Neutrophil (primary cell): ENCODE data around the gene POU5F1.

Experiments used
- H3K27ac ChIP-seq: fragments of 200-600 bp; sonication (generic); 2 replicates; pipeline ENCODE4 v1.5.1; 2016; ENCODE audit warnings: mild to moderate bottlenecking, moderate library complexity
- H3K27me3 ChIP-seq: fragments of 200-600 bp; sonication (generic); 2 replicates; pipeline ENCODE4 v1.6.0; 2016; ENCODE audit warnings: mild to moderate bottlenecking
- H3K36me3 ChIP-seq: fragments of 200-600 bp; sonication (generic); 2 replicates; pipeline ENCODE4 v1.5.1; 2017
- H3K4me1 ChIP-seq, 2 experiments: fragments of 200-600 bp in 1 of 2; sonication (generic) in 1 of 2; 1 replicate in 1 of 2; 2 replicates in 1 of 2; pipeline versions ENCODE4 v1.5.1 to v1.6.1; 2013 to 2016; ENCODE audit warnings: low read depth in 1 of 2, low read length in 1 of 2, mild to moderate bottlenecking in 1 of 2, moderate library complexity in 1 of 2; ENCODE audit not compliant: control insufficient read depth in 1 of 2, insufficient read depth in 1 of 2
- H3K4me3 ChIP-seq, 2 experiments: fragments of 200-600 bp in 1 of 2; sonication (generic) in 1 of 2; 1 replicate in 1 of 2; 2 replicates in 1 of 2; pipeline ENCODE4 v1.5.1; 2013 to 2016; ENCODE audit warnings: low read depth in 1 of 2, low read length in 1 of 2, mild to moderate bottlenecking in 1 of 2, moderate library complexity in 1 of 2
- H3K9me3 ChIP-seq: fragments of 200-600 bp; sonication (generic); 2 replicates; pipeline ENCODE4 v1.5.1; 2016
- TF ChIP-seq, protein P1 (sequence below): fragments of 200-600 bp; sonication (generic); IDR thresholded peaks from 2 replicates; pipeline ENCODE4 v1.5.1; 2016; ENCODE audit warnings: antibody characterized with exemption

The POU5F1 gene

DNA sequence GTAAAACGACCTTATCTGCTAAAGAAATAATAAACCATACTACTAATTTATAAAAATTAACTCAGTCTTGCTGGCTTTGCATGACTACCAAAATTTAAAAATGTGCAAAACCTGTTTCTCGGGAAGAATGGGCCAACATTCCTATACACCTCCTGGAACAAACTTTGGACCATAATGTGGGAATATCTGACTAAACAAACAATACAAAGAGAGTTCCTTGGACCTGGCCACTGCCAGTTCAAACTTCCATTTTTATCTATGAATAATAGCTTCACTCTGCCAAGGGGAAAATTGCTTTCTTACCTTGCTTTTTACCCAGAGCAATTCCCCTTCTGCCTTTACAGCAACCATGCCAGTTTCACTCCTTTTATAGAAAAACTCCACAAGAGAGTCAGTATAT lies 38.7 kb upstream of the POU5F1 start:
- H3K27me3 ChIP-seq = no peaks in the 10 kb centered on the region
- H3K36me3 ChIP-seq = peaks cover 29% of the 10 kb centered on the region
- TF ChIP-seq, protein P1, sequence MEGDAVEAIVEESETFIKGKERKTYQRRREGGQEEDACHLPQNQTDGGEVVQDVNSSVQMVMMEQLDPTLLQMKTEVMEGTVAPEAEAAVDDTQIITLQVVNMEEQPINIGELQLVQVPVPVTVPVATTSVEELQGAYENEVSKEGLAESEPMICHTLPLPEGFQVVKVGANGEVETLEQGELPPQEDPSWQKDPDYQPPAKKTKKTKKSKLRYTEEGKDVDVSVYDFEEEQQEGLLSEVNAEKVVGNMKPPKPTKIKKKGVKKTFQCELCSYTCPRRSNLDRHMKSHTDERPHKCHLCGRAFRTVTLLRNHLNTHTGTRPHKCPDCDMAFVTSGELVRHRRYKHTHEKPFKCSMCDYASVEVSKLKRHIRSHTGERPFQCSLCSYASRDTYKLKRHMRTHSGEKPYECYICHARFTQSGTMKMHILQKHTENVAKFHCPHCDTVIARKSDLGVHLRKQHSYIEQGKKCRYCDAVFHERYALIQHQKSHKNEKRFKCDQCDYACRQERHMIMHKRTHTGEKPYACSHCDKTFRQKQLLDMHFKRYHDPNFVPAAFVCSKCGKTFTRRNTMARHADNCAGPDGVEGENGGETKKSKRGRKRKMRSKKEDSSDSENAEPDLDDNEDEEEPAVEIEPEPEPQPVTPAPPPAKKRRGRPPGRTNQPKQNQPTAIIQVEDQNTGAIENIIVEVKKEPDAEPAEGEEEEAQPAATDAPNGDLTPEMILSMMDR = no peak
- H3K27ac ChIP-seq = peak overlapping the region; percentile 83
- peaks cover 98 to 99% of the 10 kb centered on the region in 2 experiments for H3K4me1 ChIP-seq
- H3K9me3 ChIP-seq = no peaks in the 10 kb centered on the region
- peak overlapping the region; percentile 16 to 28 for H3K4me3 ChIP-seq

DNA sequence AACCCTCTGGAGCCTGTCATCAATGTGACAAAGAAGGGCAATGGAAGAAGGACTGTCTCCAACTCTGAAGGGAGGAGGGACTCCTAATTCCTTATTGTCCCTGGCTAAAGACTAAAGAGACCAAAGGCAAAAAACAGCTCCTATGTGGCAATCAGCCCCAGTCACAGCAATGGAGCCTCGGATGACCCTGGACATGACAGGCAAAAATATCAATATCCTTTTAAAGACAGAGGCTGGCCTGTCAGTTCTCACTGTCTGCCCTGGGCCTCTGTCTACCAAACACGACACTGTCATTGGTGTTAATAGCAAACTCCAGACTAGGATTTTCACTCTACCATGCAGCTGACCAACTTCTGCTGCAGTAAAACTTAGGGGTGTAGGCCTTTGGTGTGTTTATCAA lies 38.0 kb upstream of the POU5F1 start:
- Histone ChIP-seq H3K27ac (peak overlapping the region; percentile 83), H3K27me3 (no peaks in the 10 kb centered on the region), H3K36me3 (peaks cover 29% of the 10 kb centered on the region), H3K9me3 (no peaks in the 10 kb centered on the region), H3K4me3 (peak overlapping the region in 1 of 2 experiments; percentile 28), H3K4me1 (peaks cover 97 to 99% of the 10 kb centered on the region in 2 experiments)
- TF ChIP-seq, protein P1 = no peak

DNA sequence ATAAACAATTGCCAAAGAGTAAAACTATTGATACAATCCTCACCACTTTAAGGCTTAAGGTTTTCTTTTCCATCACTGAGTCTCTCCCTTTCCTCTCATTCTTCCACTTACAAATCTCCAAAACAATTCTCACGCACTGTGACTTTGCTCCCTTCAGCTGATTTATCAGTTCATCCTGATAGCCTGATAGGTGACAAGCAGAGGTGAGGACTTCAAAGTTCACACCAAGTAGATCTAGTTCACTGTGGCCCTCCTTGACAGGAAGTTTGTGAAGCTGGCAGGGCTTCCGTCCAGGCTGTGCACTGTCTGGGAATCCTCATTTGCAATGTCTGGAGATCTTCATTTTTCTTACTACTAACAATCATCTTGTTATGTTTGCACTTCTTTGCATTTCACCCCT lies 35.2 kb upstream of the POU5F1 start:
- Histone ChIP-seq H3K27ac (peak overlapping the region; percentile 99), H3K4me3 (peak overlapping the region in 1 of 2 experiments; percentile 95), H3K27me3 (no peaks in the 10 kb centered on the region), H3K4me1 (peaks cover 89 to 98% of the 10 kb centered on the region in 2 experiments), H3K9me3 (no peaks in the 10 kb centered on the region), H3K36me3 (peaks cover 50% of the 10 kb centered on the region)
- TF ChIP-seq, protein P1 = no peak

DNA sequence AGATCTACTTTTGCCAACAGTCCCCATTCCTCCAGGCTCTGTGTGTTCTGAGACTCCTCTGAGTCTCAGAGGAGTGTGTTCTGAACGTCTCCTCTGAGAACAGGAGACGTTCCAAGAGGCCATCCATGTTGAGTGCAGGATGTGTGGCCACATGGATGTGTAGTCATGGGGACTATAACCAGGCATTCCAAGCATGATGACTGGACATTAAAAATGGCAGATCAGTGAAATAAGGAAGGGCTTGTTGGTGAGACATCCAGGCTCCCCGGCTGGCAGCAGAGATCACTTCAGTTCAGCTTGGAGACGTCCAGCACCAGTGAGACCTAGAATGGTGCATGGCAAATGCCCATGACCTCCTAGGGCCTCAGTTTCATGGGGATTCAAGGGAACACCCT lies 34.3 kb upstream of the POU5F1 start:
- peak overlapping the region; percentile 83 to 95 for H3K4me3 ChIP-seq
- H3K27ac ChIP-seq = peak overlapping the region; percentile 99

DNA sequence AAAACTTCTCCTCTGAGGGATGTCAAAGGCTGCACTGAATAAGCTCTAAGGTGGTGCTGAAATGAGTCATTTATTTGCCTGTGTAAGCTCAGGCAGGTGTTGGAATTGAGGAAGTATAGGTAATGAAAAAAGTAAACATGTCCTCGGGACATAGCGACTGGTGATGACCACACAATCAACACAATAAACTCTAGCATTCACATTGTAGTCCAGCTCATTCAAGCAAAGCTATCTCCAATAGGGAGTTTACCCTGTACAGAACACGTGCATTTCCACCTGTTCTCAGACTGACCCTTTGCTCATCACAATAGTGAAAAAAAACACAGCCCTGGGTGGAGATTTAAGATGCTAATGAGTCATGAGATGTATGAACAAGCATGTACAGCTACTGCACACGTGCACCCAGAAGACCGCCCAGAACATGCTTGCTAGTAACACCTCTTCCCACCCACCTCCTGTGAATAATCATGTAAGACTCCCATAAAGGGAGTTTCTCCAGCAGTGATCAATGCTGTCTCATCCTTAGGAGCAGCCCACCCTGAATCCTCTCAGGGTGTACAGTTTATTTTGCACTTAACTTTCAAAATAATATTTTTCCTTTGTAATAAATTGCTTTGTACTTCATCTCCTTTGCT lies 33.0 kb upstream of the POU5F1 start:
- Histone ChIP-seq H3K9me3 (no peaks in the 10 kb centered on the region), H3K27me3 (no peaks in the 10 kb centered on the region), H3K27ac (peak overlapping the region; percentile 99), H3K36me3 (peaks cover 47% of the 10 kb centered on the region), H3K4me3 (peak overlapping the region; percentile 83 to 95), H3K4me1 (peaks cover 72 to 92% of the 10 kb centered on the region in 2 experiments)
- TF ChIP-seq, protein P1 = no peak

More for the DNA sequence above, 34.3 kb upstream of the POU5F1 start:
- H3K4me1 ChIP-seq = peaks cover 85 to 98% of the 10 kb centered on the region in 2 experiments
- TF ChIP-seq, protein P1 = no peak
- no peaks in the 10 kb centered on the region for H3K27me3 ChIP-seq
- H3K36me3 ChIP-seq = peaks cover 50% of the 10 kb centered on the region
- H3K9me3 ChIP-seq = no peaks in the 10 kb centered on the region
